HepG2 (cell line): ENCODE results near the gene PNKP. TPM values are rescaled to one million over a fixed set of nuclear protein-coding genes. Genes with fewer than 3 reads are reported as not detected.
A peak's percentile ranks its signal among the peaks of the same experiment; 100 is the strongest.

Experiments used
- ARID2 ChIP-seq: sonication (generic); formaldehyde crosslinking; IDR thresholded peaks from 2 replicates; pipeline ENCODE4 v1.8.1; 2022; ENCODE audit warnings: mild to moderate bottlenecking, missing genetic modification reagents, borderline replicate concordance
- CREB1 ChIP-seq, 2 experiments: fragments of 450-650 bp in 1 of 2; IDR thresholded peaks; 2 replicates each; pipeline ENCODE4 v1.6.1; 2016 to 2017; ENCODE audit warnings: control low read depth in 1 of 2, mild to moderate bottlenecking in 1 of 2, missing compliant biosample characterization in 1 of 2, missing genetic modification characterization in 1 of 2
- DR1 ChIP-seq: sonication (generic); formaldehyde crosslinking; IDR thresholded peaks from 2 replicates; pipeline ENCODE4 v1.8.0; 2021; ENCODE audit warnings: mild to moderate bottlenecking, missing genetic modification reagents, inconsistent platforms
- ERF ChIP-seq: IDR thresholded peaks from 2 replicates; pipeline ENCODE4 v1.6.1; 2018; ENCODE audit warnings: missing biosample characterization, missing genetic modification reagents
- HDAC1 ChIP-seq: sonication (generic); formaldehyde crosslinking; IDR thresholded peaks from 2 replicates; pipeline ENCODE4 v1.5.1; 2020; ENCODE audit warnings: mild to moderate bottlenecking, missing genetic modification reagents
- HMGXB3 ChIP-seq: sonication (generic); formaldehyde crosslinking; IDR thresholded peaks from 2 replicates; pipeline ENCODE4 v1.4.0; 2020; ENCODE audit warnings: missing genetic modification reagents, borderline replicate concordance
- ISX ChIP-seq: sonication (generic); formaldehyde crosslinking; conservative IDR thresholded peaks from 2 replicates; pipeline ENCODE4 v1.5.0; 2020; ENCODE audit warnings: missing genetic modification reagents
- NKX3-1 ChIP-seq: sonication (generic); formaldehyde crosslinking; IDR thresholded peaks from 2 replicates; pipeline ENCODE4 v1.5.0; 2020; ENCODE audit warnings: missing genetic modification reagents
- RARG ChIP-seq: sonication (generic); formaldehyde crosslinking; IDR thresholded peaks from 2 replicates; pipeline ENCODE4 v1.4.0; 2020; ENCODE audit warnings: low read depth, mild to moderate bottlenecking, missing genetic modification reagents
- SNAPC5 ChIP-seq: sonication (generic); formaldehyde crosslinking; IDR thresholded peaks from 2 replicates; pipeline ENCODE4 v1.8.1; 2023; ENCODE audit warnings: mild to moderate bottlenecking, missing genetic modification reagents, borderline replicate concordance
- SP4 ChIP-seq: sonication (generic); formaldehyde crosslinking; IDR thresholded peaks from 2 replicates; pipeline ENCODE4 v1.8.1; 2023; ENCODE audit warnings: mild to moderate bottlenecking, missing genetic modification reagents
- SP5 ChIP-seq: IDR thresholded peaks from 2 replicates; pipeline ENCODE4 v1.6.1; 2016; ENCODE audit warnings: low read depth, borderline replicate concordance
- TAF15 ChIP-seq: fragments of 200-400 bp; formaldehyde crosslinking; IDR thresholded peaks from one replicate; pipeline ENCODE4 v1.6.1; 2018; ENCODE audit warnings: mild to moderate bottlenecking, low read depth, low read length; ENCODE audit not compliant: poor library complexity, severe bottlenecking
- ZBED4 ChIP-seq: sonication (generic); formaldehyde crosslinking; IDR thresholded peaks from 2 replicates; pipeline ENCODE4 v1.4.0; 2020; ENCODE audit warnings: missing genetic modification reagents, borderline replicate concordance
- ZEB1 ChIP-seq: IDR thresholded peaks from 2 replicates; pipeline ENCODE4 v1.6.1; 2012; ENCODE audit warnings: mild to moderate bottlenecking, low read depth, inconsistent platforms; ENCODE audit not compliant: insufficient replicate concordance
- ZNF207 ChIP-seq: fragments of 450-650 bp; IDR thresholded peaks from 2 replicates; pipeline ENCODE4 v1.6.1; 2016; ENCODE audit warnings: antibody characterized with exemption, borderline replicate concordance
- ZNF350 ChIP-seq: sonication (generic); formaldehyde crosslinking; IDR thresholded peaks from 2 replicates; pipeline ENCODE4 v1.4.0; 2020; ENCODE audit warnings: mild to moderate bottlenecking, low read depth, missing genetic modification reagents, borderline replicate concordance
- ZNF547 ChIP-seq: sonication (generic); formaldehyde crosslinking; IDR thresholded peaks from 2 replicates; pipeline ENCODE4 v1.5.1; 2020; ENCODE audit warnings: mild to moderate bottlenecking, missing genetic modification reagents
- ZNF775 ChIP-seq: sonication (generic); formaldehyde crosslinking; IDR thresholded peaks from 2 replicates; pipeline ENCODE4 v1.4.0; 2020; ENCODE audit warnings: missing genetic modification reagents, mild to moderate bottlenecking, moderate library complexity, borderline replicate concordance
- ZNF816 ChIP-seq: sonication (generic); formaldehyde crosslinking; IDR thresholded peaks from 2 replicates; pipeline ENCODE4 v1.8.0; 2022; ENCODE audit warnings: missing genetic modification reagents, mild to moderate bottlenecking, borderline replicate concordance
- ZNF878 ChIP-seq: sonication (generic); formaldehyde crosslinking; IDR thresholded peaks from 2 replicates; pipeline ENCODE4 v1.8.1; 2023; ENCODE audit warnings: mild to moderate bottlenecking, missing genetic modification reagents, moderate library complexity
- polyA plus RNA-seq, 8 experiments: library from polyadenylated mRNA; depleted of rRNA in 3 of 8; stranded (reverse) in 7 of 8; unstranded in 1 of 8; fragments of >200 nt; fragmentation: Illumina TruSeq in 4 of 8; extraction: Trizol in 4 of 8; gene quantifications; 2 replicates each; pipeline versions ENCODE4 v1.2.1 to v1.2.3, GENCODE V29; 2011 to 2016; ENCODE audit warnings: low read depth in 4 of 8, missing spikeins in 1 of 8, mixed read lengths in 1 of 8; ENCODE audit not compliant: insufficient read depth in 1 of 8
- total RNA-seq, 5 experiments: library from RNA; depleted of rRNA; stranded (reverse); fragments of >200 nt; fragmentation: Illumina TruSeq; extraction: Trizol; gene quantifications; 2 replicates each; pipeline ENCODE4 v1.2.3, GENCODE V29; 2016; ENCODE audit warnings: low read depth in 1 of 5

The PNKP gene
- total and polyA plus RNA-seq, 2 of the 13 experiments (the other 11 are each of a cell fraction or from before 2014, with no cell fraction given): 12.7 to 27.1 TPM

GRCh38 chr19:49850487-49851342 lies 16.7 kb downstream of the PNKP start, which contains the start of gene PTOV1 (continued):
- TF ChIP-seq ZNF816 (CRISPR knock-in tag): 0 out of 2 replicates have a peak, but pooled peaks have one; percentile 10
- TF ChIP-seq RARG (CRISPR knock-in tag): no peak
- peak; percentile 81 for TF ChIP-seq CREB1 (IDR thresholded peaks at IDR 0.05)
- TF ChIP-seq CREB1 (CRISPR knock-in tag; IDR thresholded peaks at IDR 0.05): peak; percentile 77; the same call in 1 of the 2 replicates
- no peak for TF ChIP-seq ZNF878 (CRISPR knock-in tag)
- TF ChIP-seq SP5: peak; percentile 85; the same call in 1 of the 2 replicates
- TF ChIP-seq ZNF775 (CRISPR knock-in tag): no peak
- peak; percentile 90; the same call in 1 of the 2 replicates for TF ChIP-seq ZNF547 (CRISPR knock-in tag)
- TF ChIP-seq NKX3-1 (CRISPR knock-in tag): no peak
- TF ChIP-seq ZNF350 (CRISPR knock-in tag): peak; percentile 55; the same call in 1 of the 2 replicates
- TF ChIP-seq ZBED4 (CRISPR knock-in tag): peak; percentile 36; the same call in 1 of the 2 replicates
- TF ChIP-seq DR1 (CRISPR knock-in tag): no peak
- no peak for TF ChIP-seq HMGXB3 (CRISPR knock-in tag)
- TF ChIP-seq ARID2 (CRISPR knock-in tag): no peak
- TF ChIP-seq ERF: peak; percentile 60
- peak; percentile 90 for TF ChIP-seq SP4
- TF ChIP-seq SNAPC5 (CRISPR knock-in tag): no peak
- no peak for TF ChIP-seq ZEB1
- TF ChIP-seq ZNF207: no peak
- peak; percentile 5; the same call in 1 of the 2 replicates for TF ChIP-seq ISX (CRISPR knock-in tag)
- TF ChIP-seq TAF15: no peak
- TF ChIP-seq HDAC1 (CRISPR knock-in tag): peak; percentile 30
